ENCODE results near the gene ZBTB7C. TPM values are rescaled to one million over a fixed set of nuclear protein-coding genes. Genes with fewer than 3 reads are reported as not detected.

Gene ZBTB7C
- total RNA-seq, 1 experiment from 2014 or later, result 0.18 TPM

DNA sequence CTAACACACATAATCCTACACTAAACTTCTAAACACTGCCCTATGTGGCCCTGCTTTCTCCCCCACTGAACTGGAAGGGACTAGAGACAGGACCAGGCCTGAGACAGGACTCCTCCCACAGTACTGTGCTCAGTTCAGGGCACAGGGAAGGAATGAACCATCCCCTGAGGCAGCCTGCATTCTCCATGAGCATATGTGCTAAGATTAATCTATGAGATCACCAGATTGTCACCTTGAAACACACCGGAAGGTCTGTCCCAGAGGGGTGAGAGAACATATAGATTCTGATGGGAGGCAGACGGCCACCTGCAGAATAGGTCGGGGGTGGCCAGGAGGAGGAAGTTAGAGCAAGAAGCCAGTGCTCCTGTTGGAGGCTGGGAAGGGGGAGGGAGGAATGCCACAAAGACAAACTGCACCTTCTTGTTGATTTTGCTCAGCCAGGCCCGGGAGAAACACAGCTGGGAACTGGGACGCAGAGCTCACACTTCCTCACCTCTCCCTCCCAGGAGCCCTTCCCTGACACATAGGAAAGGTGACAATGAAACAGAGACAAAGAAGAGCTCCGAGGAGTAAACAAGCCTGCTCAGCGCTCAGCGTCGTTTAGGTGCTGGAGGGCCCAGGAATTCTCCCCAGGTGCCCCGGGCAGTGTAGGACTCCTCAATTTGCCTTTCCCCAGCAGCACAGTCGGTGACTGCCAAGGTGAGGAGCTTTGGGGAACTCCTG, 52.1 kb downstream of the ZBTB7C start:
- no peak for DNase-seq
- Mint-ChIP-seq H3K36me3 (ENCODE audit: insufficient read depth, unreplicated experiment) (no peaks in the 10 kb centered on the region), H3K27me3 (ENCODE audit: insufficient read depth, unreplicated experiment) (peaks cover 4% of the 10 kb centered on the region), H3K9me3 (ENCODE audit: unreplicated experiment) (no peaks in the 10 kb centered on the region), H3K4me1 (ENCODE audit: low read depth, unreplicated experiment) (peaks cover 10% of the 10 kb centered on the region), H3K4me3 (ENCODE audit: unreplicated experiment) (peak overlapping the region; percentile 24), H3K27ac (ENCODE audit: unreplicated experiment) (peak overlapping the region; percentile 84)
- TF ChIP-seq, protein P1, sequence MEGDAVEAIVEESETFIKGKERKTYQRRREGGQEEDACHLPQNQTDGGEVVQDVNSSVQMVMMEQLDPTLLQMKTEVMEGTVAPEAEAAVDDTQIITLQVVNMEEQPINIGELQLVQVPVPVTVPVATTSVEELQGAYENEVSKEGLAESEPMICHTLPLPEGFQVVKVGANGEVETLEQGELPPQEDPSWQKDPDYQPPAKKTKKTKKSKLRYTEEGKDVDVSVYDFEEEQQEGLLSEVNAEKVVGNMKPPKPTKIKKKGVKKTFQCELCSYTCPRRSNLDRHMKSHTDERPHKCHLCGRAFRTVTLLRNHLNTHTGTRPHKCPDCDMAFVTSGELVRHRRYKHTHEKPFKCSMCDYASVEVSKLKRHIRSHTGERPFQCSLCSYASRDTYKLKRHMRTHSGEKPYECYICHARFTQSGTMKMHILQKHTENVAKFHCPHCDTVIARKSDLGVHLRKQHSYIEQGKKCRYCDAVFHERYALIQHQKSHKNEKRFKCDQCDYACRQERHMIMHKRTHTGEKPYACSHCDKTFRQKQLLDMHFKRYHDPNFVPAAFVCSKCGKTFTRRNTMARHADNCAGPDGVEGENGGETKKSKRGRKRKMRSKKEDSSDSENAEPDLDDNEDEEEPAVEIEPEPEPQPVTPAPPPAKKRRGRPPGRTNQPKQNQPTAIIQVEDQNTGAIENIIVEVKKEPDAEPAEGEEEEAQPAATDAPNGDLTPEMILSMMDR (IDR thresholded peaks at IDR 0.05; ENCODE audit: insufficient read depth in 1 of 2, low read depth in 1 of 2, low read length in 1 of 2, severe bottlenecking in 1 of 2, unreplicated experiment in 1 of 2), result no peak
- no TSS peak for BruUV-seq (replicated peaks)
- Histone ChIP-seq H3K27me3 (replicated peaks; ENCODE audit: control insufficient read depth, insufficient read depth, low read length) (no peaks in the 10 kb centered on the region), H3K36me3 (ENCODE audit: control insufficient read depth, insufficient read depth, low read length) (no peaks in the 10 kb centered on the region), H3K4me1 (no peaks in the 10 kb centered on the region), H3K9me3 (no peaks in the 10 kb centered on the region), H3K4me3 (ENCODE audit: low read depth, low read length) (no peak overlapping the region)
- POLR2A ChIA-PET, result no interaction called here
- intact Hi-C loops (cut with micrococcal nuclease; ENCODE audit: unreplicated experiment), result no loop called here
- CTCF ChIA-PET, result no interaction called here

DNA sequence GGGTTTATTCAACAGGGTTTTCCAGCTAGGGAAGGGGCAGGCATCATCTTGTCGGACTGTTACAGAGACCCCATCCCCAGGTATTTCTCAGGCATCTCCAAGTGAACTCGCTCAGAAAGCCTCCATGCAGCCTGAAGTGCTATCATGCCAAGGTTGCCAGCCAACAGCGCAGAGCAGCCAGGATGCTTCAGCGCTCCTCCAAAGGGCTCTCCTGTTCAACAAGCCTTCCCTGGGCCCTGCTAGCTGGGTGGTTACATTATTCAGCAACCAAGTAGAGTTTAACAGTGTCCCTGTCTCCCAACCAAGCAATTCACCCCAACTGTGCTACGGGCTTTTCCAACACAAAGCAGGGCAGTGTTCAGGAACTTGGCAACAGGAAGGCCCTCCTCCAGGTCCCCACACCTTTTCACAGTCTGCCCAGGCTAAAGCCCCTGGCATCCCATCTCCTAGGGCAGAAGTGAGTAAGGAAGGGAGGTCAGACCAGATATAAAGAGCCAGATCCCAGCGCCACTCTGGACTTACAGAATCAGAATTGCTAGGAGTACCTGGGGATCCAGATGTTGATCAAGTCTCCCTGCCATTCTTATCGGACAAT, 52.9 kb downstream of the ZBTB7C start:
- intact Hi-C loops (cut with micrococcal nuclease; ENCODE audit: unreplicated experiment), result no loop called here
- Mint-ChIP-seq H3K27ac (ENCODE audit: unreplicated experiment) (no peak overlapping the region), H3K4me1 (ENCODE audit: low read depth, unreplicated experiment) (peaks cover 10% of the 10 kb centered on the region), H3K36me3 (ENCODE audit: insufficient read depth, unreplicated experiment) (no peaks in the 10 kb centered on the region), H3K9me3 (ENCODE audit: unreplicated experiment) (no peaks in the 10 kb centered on the region), H3K4me3 (ENCODE audit: unreplicated experiment) (no peak overlapping the region), H3K27me3 (ENCODE audit: insufficient read depth, unreplicated experiment) (peaks cover 4% of the 10 kb centered on the region)
- ChIA-PET CTCF (no interaction called here), POLR2A (no interaction called here)
- no TSS peak for BruUV-seq (replicated peaks)
- Histone ChIP-seq H3K9me3 (no peaks in the 10 kb centered on the region), H3K4me1 (no peaks in the 10 kb centered on the region), H3K36me3 (ENCODE audit: control insufficient read depth, insufficient read depth, low read length) (no peaks in the 10 kb centered on the region), H3K4me3 (ENCODE audit: low read depth, low read length) (no peak overlapping the region), H3K27me3 (replicated peaks; ENCODE audit: control insufficient read depth, insufficient read depth, low read length) (no peaks in the 10 kb centered on the region)
- DNase-seq, result no peak
- TF ChIP-seq, protein P1 (IDR thresholded peaks at IDR 0.05; ENCODE audit: insufficient read depth in 1 of 2, low read depth in 1 of 2, low read length in 1 of 2, severe bottlenecking in 1 of 2, unreplicated experiment in 1 of 2), result no peak

DNA sequence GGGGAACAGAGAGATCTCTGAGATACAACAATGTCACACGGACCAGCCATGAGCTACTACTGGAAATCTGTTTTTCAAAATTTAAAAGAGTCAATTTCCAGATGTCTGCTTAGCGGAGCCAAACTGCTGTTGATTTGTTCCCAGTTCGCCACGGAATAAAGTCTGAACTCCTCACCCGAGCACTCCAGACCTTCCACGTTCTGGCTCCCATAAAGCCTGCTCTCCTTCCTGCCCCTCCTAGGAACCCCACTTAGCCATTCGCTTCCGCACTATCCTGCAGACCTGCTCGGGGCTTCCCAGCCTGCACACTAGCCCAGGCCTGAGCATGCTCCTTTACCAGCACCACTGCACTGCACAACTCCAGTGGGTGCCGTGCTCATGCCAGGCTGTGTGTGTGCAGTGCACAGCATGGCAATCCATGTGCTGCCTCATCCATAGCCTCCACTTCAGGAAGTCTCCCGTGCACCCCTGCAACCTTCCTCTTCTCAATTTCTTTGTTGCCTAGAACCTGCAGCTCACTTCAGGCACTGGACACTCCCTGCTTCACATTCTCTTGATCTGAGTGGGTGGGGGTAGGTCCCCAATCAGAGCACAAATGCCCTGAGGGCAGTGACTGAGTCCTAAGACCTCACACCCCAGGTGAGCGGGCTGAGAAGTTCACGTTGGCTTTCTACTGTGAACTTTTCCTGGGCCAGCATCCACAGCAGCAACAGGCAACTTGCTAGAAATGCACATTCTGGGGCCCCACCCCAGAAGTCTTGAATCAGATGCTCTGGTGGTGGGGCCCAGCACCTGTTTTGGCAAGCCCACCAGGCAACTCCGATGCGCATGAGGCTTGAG, 53.7 kb downstream of the ZBTB7C start:
- Mint-ChIP-seq H3K9me3 (ENCODE audit: unreplicated experiment) (no peaks in the 10 kb centered on the region), H3K27me3 (ENCODE audit: insufficient read depth, unreplicated experiment) (peaks cover 2% of the 10 kb centered on the region), H3K27ac (ENCODE audit: unreplicated experiment) (no peak overlapping the region), H3K36me3 (ENCODE audit: insufficient read depth, unreplicated experiment) (no peaks in the 10 kb centered on the region), H3K4me1 (ENCODE audit: low read depth, unreplicated experiment) (peaks cover 10% of the 10 kb centered on the region), H3K4me3 (ENCODE audit: unreplicated experiment) (no peak overlapping the region)
- ChIA-PET CTCF (no interaction called here), POLR2A (no interaction called here)
- TF ChIP-seq, protein P1 (IDR thresholded peaks at IDR 0.05; ENCODE audit: insufficient read depth in 1 of 2, low read depth in 1 of 2, low read length in 1 of 2, severe bottlenecking in 1 of 2, unreplicated experiment in 1 of 2), result no peak
- BruUV-seq (replicated peaks), result no TSS peak
- Histone ChIP-seq H3K36me3 (ENCODE audit: control insufficient read depth, insufficient read depth, low read length) (no peaks in the 10 kb centered on the region), H3K4me3 (ENCODE audit: low read depth, low read length) (no peak overlapping the region), H3K27me3 (replicated peaks; ENCODE audit: control insufficient read depth, insufficient read depth, low read length) (no peaks in the 10 kb centered on the region), H3K9me3 (no peaks in the 10 kb centered on the region), H3K4me1 (no peaks in the 10 kb centered on the region)
- intact Hi-C loops (cut with micrococcal nuclease; ENCODE audit: unreplicated experiment), result no loop called here
- DNase-seq, result no peak
